Measurements from ENCODE around the gene PDSS2. TPM values are rescaled to one million over a fixed set of nuclear protein-coding genes. Genes with fewer than 3 reads are reported as not detected.
A peak's percentile ranks its signal among the peaks of the same experiment; 100 is the strongest.

Gene PDSS2
- total and polyA plus RNA-seq, 9 of the 15 experiments (the other 6 are each of a cell fraction or from before 2014, with no cell fraction given), result 5.8 to 21.1 (median 12.0) TPM

GRCh38 chr6:107110200-107110599, 349.2 kb downstream of the PDSS2 start:
- H3K9me3 ChIP-seq (replicated peaks; ENCODE audit: control insufficient read depth, insufficient read depth, low read depth, low read length), result no peaks in the 10 kb centered on the region
- H3K9me1 ChIP-seq (ENCODE audit: control insufficient read depth, insufficient read depth, low read length), result no peaks in the 10 kb centered on the region
- CTCF ChIA-PET (ENCODE audit: low intra/inter-chr PET ratio), result no interaction called here
- peaks cover 17 to 19% of the 10 kb centered on the region in 2 experiments for H3K4me1 ChIP-seq (replicated peaks in 1 of 2; ENCODE audit: control insufficient read depth in 2 of 2, insufficient read depth in 2 of 2, low read length in 2 of 2)
- intact Hi-C loops (cut with micrococcal nuclease) (loop anchor here (5.0 to 10.0 kb wide), 2 partner anchors 33 to 785 kb away; partner anchors contain the start of gene ATG5), in situ Hi-C loops (cut with MboI) (no loop called here)
- FAIRE-seq, result peak; percentile 54
- no peaks in the 10 kb centered on the region for H3K27me3 ChIP-seq (ENCODE audit: control insufficient read depth in 2 of 2, insufficient read depth in 2 of 2, low read length in 2 of 2)
- H3K36me3 ChIP-seq (ENCODE audit: control insufficient read depth, insufficient read depth, low read length), result no peaks in the 10 kb centered on the region
- no peak for ATAC-seq
- H3K4me3 ChIP-seq, result no peak overlapping the region
- no peak overlapping the region for H3K4me2 ChIP-seq (ENCODE audit: insufficient read depth, low read length)
- H3K79me2 ChIP-seq (ENCODE audit: control insufficient read depth, insufficient read depth, low read length), result peaks cover 10% of the 10 kb centered on the region
- no peak overlapping the region for H3K27ac ChIP-seq (ENCODE audit: extremely low read depth, low read depth, low read length)
- H3K9ac ChIP-seq (ENCODE audit: insufficient read depth in 1 of 2, low read depth in 2 of 2, low read length in 2 of 2), result no peak overlapping the region
- peak in 2 of 4 experiments; percentile 23 to 37 for DNase-seq (ENCODE audit: extremely low read depth in 1 of 4, low spot score in 3 of 4)
- 0% methylated on average over 1 of the region's 1 CpG for WGBS (ENCODE audit: insufficient coverage, low coverage, missing lambda C conversion rate)
- POLR2A ChIA-PET, result interaction anchor here (0.7 to 1.2 kb wide), 3 partner anchors 83 to 186 kb away, joined by 3 read pairs; no protein-coding TSS in a partner anchor
- BruUV-seq (replicated peaks), result no TSS peak
- no peak overlapping the region for H2AFZ ChIP-seq (ENCODE audit: low read depth, low read length)
- H4K20me1 ChIP-seq (replicated peaks; ENCODE audit: control insufficient read depth, insufficient read depth, low read length), result 0 out of 2 replicates have a peak, but pooled peaks cover 4% of the 10 kb centered on the region
- TF ChIP-seq E2F6 (IDR thresholded peaks at IDR 0.05; ENCODE audit: borderline replicate concordance in 1 of 2, extremely low read depth in 1 of 2, insufficient read depth in 1 of 2, insufficient read length in 1 of 2, low read depth in 1 of 2, low read length in 1 of 2, poor library complexity in 1 of 2, severe bottlenecking in 1 of 2), result no peak
- no peak for TF ChIP-seq ZNF140 (CRISPR knock-in tag; IDR thresholded peaks at IDR 0.05)
- TF ChIP-seq KAT2B (IDR thresholded peaks at IDR 0.05; ENCODE audit: low read depth, low read length), result no peak
- TF ChIP-seq HDAC6 (IDR thresholded peaks at IDR 0.05; ENCODE audit: low read depth, low read length), result no peak
- TF ChIP-seq PPARD (CRISPR knock-in tag; IDR thresholded peaks at IDR 0.05), result no peak
- 0 out of 4 replicates have a peak, but pooled peaks of 1 of the 2 experiments have one; percentile 32 for TF ChIP-seq MLLT1 (IDR thresholded peaks at IDR 0.05)
- no peak for TF ChIP-seq TSHZ1 (CRISPR knock-in tag; IDR thresholded peaks at IDR 0.05)
- TF ChIP-seq TFE3 (CRISPR knock-in tag; IDR thresholded peaks at IDR 0.05), result no peak
- TF ChIP-seq ZNF280B (CRISPR knock-in tag; IDR thresholded peaks at IDR 0.05), result no peak
- peak; percentile 89 for TF ChIP-seq CEBPB (tag; IDR thresholded peaks at IDR 0.05)
- 0 out of 2 replicates have a peak, but pooled peaks have one; percentile 14 for TF ChIP-seq ARID1B (IDR thresholded peaks at IDR 0.05)
- no peak for TF ChIP-seq POLR2H (tag; IDR thresholded peaks at IDR 0.05; ENCODE audit: low read depth)
